Esophagus squamous epithelium (tissue), 5 donors: ENCODE data around the gene CAMK1D. TPM values are rescaled to one million over a fixed set of nuclear protein-coding genes. Genes with fewer than 3 reads are reported as not detected.
"Not testable (repeated sequence)": the region's sequence is repeated elsewhere in the genome, so short reads cannot be mapped to it uniquely, and the experiment has no call there.

Experiments
- DNase-seq: peaks from one replicate; lab custom pipeline; 2025; lab: John Stamatoyannopoulos, UW
- H3K27ac ChIP-seq, 4 donors: fragments of 200-600 bp; sonication (generic); one replicate each; pipeline ENCODE4 v1.5.1; 2016 to 2019; ENCODE audit warnings: mild to moderate bottlenecking in 1 of 4
- H3K27me3 ChIP-seq, 4 donors: fragments of 200-600 bp; sonication (generic); 1 replicate in 3 of 4; 2 replicates in 1 of 4; pipeline versions ENCODE4 v1.5.1 to v1.6.0; 2017 to 2021; ENCODE audit warnings: antibody characterized with exemption in 1 of 4
- H3K36me3 ChIP-seq, 3 donors: fragments of 200-600 bp; sonication (generic); one replicate each; pipeline ENCODE4 v1.5.1; 2016 to 2019
- H3K4me1 ChIP-seq, 3 donors: fragments of 200-600 bp; sonication (generic); one replicate each; pipeline ENCODE4 v1.5.1; 2017 to 2019
- H3K4me3 ChIP-seq, 4 donors: fragments of 200-600 bp; sonication (generic); 1 replicate in 3 of 4; 2 replicates in 1 of 4; pipeline ENCODE4 v1.5.1; 2016 to 2019; ENCODE audit warnings: mild to moderate bottlenecking in 2 of 4, moderate library complexity in 1 of 4
- H3K9me3 ChIP-seq, 3 donors: fragments of 200-600 bp; sonication (generic); one replicate each; pipeline ENCODE4 v1.5.1; 2016 to 2019
- POLR2A ChIP-seq, 4 donors: fragments of 450-650 bp; IDR thresholded peaks; one replicate each; pipeline ENCODE4 v1.6.1; 2017; ENCODE audit warnings: antibody characterized with exemption in 4 of 4, mild to moderate bottlenecking in 4 of 4, moderate library complexity in 3 of 4
- WGBS, 2 donors: methylation state at CpG; one replicate each; pipeline ENCODE4 v1.1.5; 2018; 5-methylcytosine and 5-hydroxymethylcytosine counted together
- intact Hi-C: fragments of 100-400 bp; cut with DNase I; formaldehyde crosslinking; loops from one replicate; pipeline ENCODE4 v1.15.0; 2022
- total RNA-seq, 4 donors: library from RNA; depleted of rRNA; stranded (reverse); fragments of >200 nt; gene quantifications; one replicate each; pipeline ENCODE4 v1.1.0, GENCODE V29; 2016
- TF ChIP-seq, protein P1 (sequence below), 6 experiments: fragments of 450-650 bp in 4 of 6; fragments of 200-600 bp in 2 of 6; sonication (generic) in 2 of 6; IDR thresholded peaks; one replicate each; pipeline ENCODE4 v1.5.1; 2016 to 2019; ENCODE audit warnings: antibody characterized with exemption in 6 of 6, mild to moderate bottlenecking in 4 of 6, moderate library complexity in 4 of 6
- donor health status: DM: yes; HTN: yes; CAD: no.

The CAMK1D gene
- total RNA-seq, 4 donors from 2014 or later, result 3.8 to 11.8 (median 9.9) TPM

- Histone ChIP-seq H3K9me3 (no peaks in the 10 kb centered on the region), H3K4me1 (peaks cover 7 to 22% (median 11%) of the 10 kb centered on the region in 3 donors), H3K36me3 (no peaks in the 10 kb centered on the region), H3K4me3 (no peak overlapping the region), H3K27me3 (no peaks in the 10 kb centered on the region), H3K27ac (no peak overlapping the region)
- TF ChIP-seq POLR2A (IDR thresholded peaks at IDR 0.05), result no peak
- TF ChIP-seq, protein P1, sequence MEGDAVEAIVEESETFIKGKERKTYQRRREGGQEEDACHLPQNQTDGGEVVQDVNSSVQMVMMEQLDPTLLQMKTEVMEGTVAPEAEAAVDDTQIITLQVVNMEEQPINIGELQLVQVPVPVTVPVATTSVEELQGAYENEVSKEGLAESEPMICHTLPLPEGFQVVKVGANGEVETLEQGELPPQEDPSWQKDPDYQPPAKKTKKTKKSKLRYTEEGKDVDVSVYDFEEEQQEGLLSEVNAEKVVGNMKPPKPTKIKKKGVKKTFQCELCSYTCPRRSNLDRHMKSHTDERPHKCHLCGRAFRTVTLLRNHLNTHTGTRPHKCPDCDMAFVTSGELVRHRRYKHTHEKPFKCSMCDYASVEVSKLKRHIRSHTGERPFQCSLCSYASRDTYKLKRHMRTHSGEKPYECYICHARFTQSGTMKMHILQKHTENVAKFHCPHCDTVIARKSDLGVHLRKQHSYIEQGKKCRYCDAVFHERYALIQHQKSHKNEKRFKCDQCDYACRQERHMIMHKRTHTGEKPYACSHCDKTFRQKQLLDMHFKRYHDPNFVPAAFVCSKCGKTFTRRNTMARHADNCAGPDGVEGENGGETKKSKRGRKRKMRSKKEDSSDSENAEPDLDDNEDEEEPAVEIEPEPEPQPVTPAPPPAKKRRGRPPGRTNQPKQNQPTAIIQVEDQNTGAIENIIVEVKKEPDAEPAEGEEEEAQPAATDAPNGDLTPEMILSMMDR (IDR thresholded peaks at IDR 0.05), result no peak
- WGBS, 2 donors, result 79 to 97% methylated on average over 2 of the region's 2 CpGs
- DNase-seq, result no peak
- intact Hi-C loops, result no loop called here
Observed at GRCh38 chr10:12852687-12853086, 503.3 kb downstream of the CAMK1D start.

GRCh38 chr10:12854988-12855387, 505.6 kb downstream of the CAMK1D start:
- Histone ChIP-seq H3K4me1 (peaks cover 0 to 6% (median 0%) of the 10 kb centered on the region in 3 donors), H3K27me3 (no peaks in the 10 kb centered on the region), H3K4me3 (no peak overlapping the region), H3K27ac (no peak overlapping the region), H3K9me3 (no peaks in the 10 kb centered on the region), H3K36me3 (no peaks in the 10 kb centered on the region)
- DNase-seq, result no peak
- 33 to 56% methylated on average over 2 of the region's 2 CpGs for WGBS, 2 donors
- TF ChIP-seq, protein P1 (IDR thresholded peaks at IDR 0.05), result no peak
- no peak for TF ChIP-seq POLR2A (IDR thresholded peaks at IDR 0.05)
- intact Hi-C loops, result no loop called here

- H3K4me1 ChIP-seq, result no peaks in the 10 kb centered on the region
- no peak overlapping the region for H3K4me3 ChIP-seq
- H3K27ac ChIP-seq, result no peak overlapping the region
- intact Hi-C loops, result no loop called here
- 85 to 86% methylated on average over 3 of the region's 3 CpGs for WGBS, 2 donors
- H3K36me3 ChIP-seq, result no peaks in the 10 kb centered on the region
- no peaks in the 10 kb centered on the region for H3K27me3 ChIP-seq
- H3K9me3 ChIP-seq, result no peaks in the 10 kb centered on the region
- no peak for DNase-seq
- TF ChIP-seq, protein P1 (IDR thresholded peaks at IDR 0.05), result no peak
- no peak for TF ChIP-seq POLR2A (IDR thresholded peaks at IDR 0.05)
Observed at GRCh38 chr10:12862459-12862858, 513.1 kb downstream of the CAMK1D start.

DNA sequence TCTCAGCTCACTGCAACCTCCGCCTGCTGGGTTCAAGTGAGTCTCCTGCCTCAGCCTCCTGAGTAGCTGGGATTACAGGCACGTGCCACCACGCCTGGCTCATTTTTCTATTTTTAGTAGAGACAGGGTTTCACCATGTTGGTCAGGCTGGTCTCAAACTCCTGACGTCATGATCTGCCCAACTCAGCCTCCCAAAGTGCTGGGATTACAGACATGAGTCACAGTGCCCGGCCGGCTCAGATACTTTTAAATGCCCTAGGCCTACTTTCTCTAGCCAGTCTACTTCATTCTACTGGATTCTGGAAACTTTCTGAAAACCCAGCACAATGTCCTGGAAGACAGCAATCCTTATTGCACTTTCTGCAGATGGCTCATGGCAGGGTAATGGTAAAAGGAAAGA, 516.2 kb downstream of the CAMK1D start:
- H3K4me1 ChIP-seq, intact Hi-C loops, H3K9me3 ChIP-seq, DNase-seq, H3K27ac ChIP-seq, H3K36me3 ChIP-seq, H3K4me3 ChIP-seq, H3K27me3 ChIP-seq: not testable (repeated sequence)
- WGBS, 2 donors, result 46 to 75% methylated on average over 4 to 6 of the region's 6 CpGs

GRCh38 chr10:12868229-12868628, 518.9 kb downstream of the CAMK1D start:
- no peaks in the 10 kb centered on the region for H3K27me3 ChIP-seq
- H3K9me3 ChIP-seq, result no peaks in the 10 kb centered on the region
- TF ChIP-seq POLR2A (IDR thresholded peaks at IDR 0.05), result no peak
- TF ChIP-seq, protein P1 (IDR thresholded peaks at IDR 0.05), result no peak
- no peak overlapping the region for H3K4me3 ChIP-seq
- peaks cover 0 to 7% (median 0%) of the 10 kb centered on the region in 3 donors for H3K4me1 ChIP-seq
- H3K27ac ChIP-seq, result no peak overlapping the region
- intact Hi-C loops, result no loop called here
- WGBS, 2 donors, result 66 to 73% methylated on average over 5 of the region's 5 CpGs
- H3K36me3 ChIP-seq, result no peaks in the 10 kb centered on the region
- no peak for DNase-seq

GRCh38 chr10:12869427-12869826, 520.1 kb downstream of the CAMK1D start:
- peaks cover 0 to 11% (median 0%) of the 10 kb centered on the region in 3 donors for H3K4me1 ChIP-seq
- TF ChIP-seq, protein P1 (IDR thresholded peaks at IDR 0.05), result no peak
- no peak for TF ChIP-seq POLR2A (IDR thresholded peaks at IDR 0.05)
- H3K36me3 ChIP-seq, result no peaks in the 10 kb centered on the region
- intact Hi-C loops, result no loop called here
- no peak overlapping the region for H3K4me3 ChIP-seq
- 43 to 68% methylated on average over 2 to 3 of the region's 3 CpGs for WGBS, 2 donors
- no peaks in the 10 kb centered on the region for H3K9me3 ChIP-seq
- DNase-seq, result no peak
- H3K27ac ChIP-seq, result no peak overlapping the region
- H3K27me3 ChIP-seq, result no peaks in the 10 kb centered on the region
